Activated T-helper 2 cell treated with anti-CD3 and anti-CD28 coated beads, Interferon-gamma antibody, Interleukin-2, Interleukin-4, amounts not matched to agents 10 μg/mL and 5 μg/mL and 100 μg/mL, durations not matched to agents 14 hours and 24 hours and 36 hours (primary cell): Measurements from ENCODE around the gene PMEPA1. TPM values are rescaled to one million over a fixed set of nuclear protein-coding genes. Genes with fewer than 3 reads are reported as not detected.

Source experiments
- DNase-seq: peaks from one replicate; pipeline ENCODE4 v3.0.0; 2021; ENCODE audit warnings: low spot score
- H3K27ac Mint-ChIP-seq: one replicate; pipeline ENCODE4 v1.8.0; 2021; ENCODE audit warnings: mixed read lengths
- H3K27me3 Mint-ChIP-seq: one replicate; pipeline ENCODE4 v1.8.0; 2021; ENCODE audit warnings: low read depth, mixed read lengths
- H3K36me3 Mint-ChIP-seq: one replicate; pipeline ENCODE4 v1.8.0; 2021; ENCODE audit warnings: low read depth, mixed read lengths
- H3K4me1 Mint-ChIP-seq: one replicate; pipeline ENCODE4 v1.8.0; 2021; ENCODE audit warnings: low read depth, mixed read lengths
- H3K4me3 Mint-ChIP-seq: one replicate; pipeline ENCODE4 v1.8.0; 2021; ENCODE audit warnings: low read depth, mild to moderate bottlenecking, moderate library complexity, mixed read lengths
- H3K9me3 Mint-ChIP-seq: one replicate; pipeline ENCODE4 v1.8.0; 2021; ENCODE audit warnings: mixed read lengths
- intact Hi-C: fragments of 100-400 bp; cut with micrococcal nuclease; formaldehyde crosslinking; loops from one replicate; pipeline ENCODE4 v1.15.1; 2023
- total RNA-seq: library from RNA; stranded (reverse); gene quantifications from 2 replicates; pipeline ENCODE4 v1.2.3, GENCODE V29; 2022

The PMEPA1 gene
- total RNA-seq, 1 donor from 2014 or later = 1.1 TPM

- Mint-ChIP-seq H3K36me3 (no peaks in the 10 kb centered on the region), H3K27ac (no peak overlapping the region), H3K4me3 (no peak overlapping the region), H3K4me1 (peaks cover 10% of the 10 kb centered on the region), H3K27me3 (peaks cover 42% of the 10 kb centered on the region), H3K9me3 (no peaks in the 10 kb centered on the region)
- DNase-seq = no peak
- intact Hi-C loops = no loop called here
Observed at GRCh38 chr20:57704245-57704644, 5.6 kb downstream of the PMEPA1 start.

- Mint-ChIP-seq H3K27me3 (peaks cover 32% of the 10 kb centered on the region), H3K36me3 (no peaks in the 10 kb centered on the region), H3K9me3 (no peaks in the 10 kb centered on the region), H3K4me1 (peaks cover 17% of the 10 kb centered on the region), H3K27ac (no peak overlapping the region), H3K4me3 (no peak overlapping the region)
- intact Hi-C loops = no loop called here
- no peak for DNase-seq
Observed at GRCh38 chr20:57703013-57703412, 6.8 kb downstream of the PMEPA1 start.

GRCh38 chr20:57702521-57702920 lies 7.3 kb downstream of the PMEPA1 start:
- intact Hi-C loops = no loop called here
- no peak for DNase-seq
- no peak overlapping the region for H3K4me3 Mint-ChIP-seq
- H3K4me1 Mint-ChIP-seq = peaks cover 22% of the 10 kb centered on the region
- H3K27me3 Mint-ChIP-seq = peaks cover 27% of the 10 kb centered on the region
- H3K27ac Mint-ChIP-seq = no peak overlapping the region
- no peaks in the 10 kb centered on the region for H3K36me3 Mint-ChIP-seq
- H3K9me3 Mint-ChIP-seq = no peaks in the 10 kb centered on the region

GRCh38 chr20:57702091-57702490 lies 7.7 kb downstream of the PMEPA1 start:
- DNase-seq = no peak
- no peaks in the 10 kb centered on the region for H3K36me3 Mint-ChIP-seq
- intact Hi-C loops = no loop called here
- peaks cover 23% of the 10 kb centered on the region for H3K27me3 Mint-ChIP-seq
- H3K9me3 Mint-ChIP-seq = no peaks in the 10 kb centered on the region
- H3K27ac Mint-ChIP-seq = no peak overlapping the region
- H3K4me1 Mint-ChIP-seq = peaks cover 26% of the 10 kb centered on the region
- H3K4me3 Mint-ChIP-seq = no peak overlapping the region

- peaks cover 19% of the 10 kb centered on the region for H3K27me3 Mint-ChIP-seq
- peaks cover 27% of the 10 kb centered on the region for H3K4me1 Mint-ChIP-seq
- no peak overlapping the region for H3K27ac Mint-ChIP-seq
- no peak overlapping the region for H3K4me3 Mint-ChIP-seq
- no peak for DNase-seq
- no peaks in the 10 kb centered on the region for H3K9me3 Mint-ChIP-seq
- no peaks in the 10 kb centered on the region for H3K36me3 Mint-ChIP-seq
- intact Hi-C loops = no loop called here
Observed at GRCh38 chr20:57701651-57702050, 8.2 kb downstream of the PMEPA1 start.

GRCh38 chr20:57701090-57701489 lies 8.7 kb downstream of the PMEPA1 start:
- no peaks in the 10 kb centered on the region for H3K9me3 Mint-ChIP-seq
- peaks cover 27% of the 10 kb centered on the region for H3K4me1 Mint-ChIP-seq
- intact Hi-C loops = no loop called here
- H3K36me3 Mint-ChIP-seq = no peaks in the 10 kb centered on the region
- H3K27ac Mint-ChIP-seq = no peak overlapping the region
- no peak overlapping the region for H3K4me3 Mint-ChIP-seq
- no peak for DNase-seq
- H3K27me3 Mint-ChIP-seq = peaks cover 18% of the 10 kb centered on the region

- H3K4me3 Mint-ChIP-seq = no peak overlapping the region
- H3K36me3 Mint-ChIP-seq = no peaks in the 10 kb centered on the region
- H3K27me3 Mint-ChIP-seq = peaks cover 13% of the 10 kb centered on the region
- no peak overlapping the region for H3K27ac Mint-ChIP-seq
- no peaks in the 10 kb centered on the region for H3K9me3 Mint-ChIP-seq
- intact Hi-C loops = loop anchor here (5.0 kb wide), 1 partner anchor 48 kb away; no protein-coding TSS in a partner anchor
- DNase-seq = no peak
- H3K4me1 Mint-ChIP-seq = peaks cover 28% of the 10 kb centered on the region
Observed at GRCh38 chr20:57699395-57699794, 10.4 kb downstream of the PMEPA1 start.

- Mint-ChIP-seq H3K27me3 (peaks cover 13% of the 10 kb centered on the region), H3K9me3 (no peaks in the 10 kb centered on the region), H3K27ac (no peak overlapping the region), H3K4me1 (peaks cover 28% of the 10 kb centered on the region), H3K36me3 (no peaks in the 10 kb centered on the region), H3K4me3 (no peak overlapping the region)
- no peak for DNase-seq
- intact Hi-C loops = loop anchor here (1.0 to 5.0 kb wide), 4 partner anchors 11 to 80 kb away; partner anchors contain the start of gene PMEPA1
Observed at GRCh38 chr20:57698867-57699275, 10.9 kb downstream of the PMEPA1 start.

- intact Hi-C loops = loop anchor here (1.0 to 5.0 kb wide), 4 partner anchors 12 to 79 kb away; partner anchors contain the start of gene PMEPA1
- no peaks in the 10 kb centered on the region for H3K36me3 Mint-ChIP-seq
- peak; percentile 31 for DNase-seq
- H3K27ac Mint-ChIP-seq = peak overlapping the region; percentile 76
- no peaks in the 10 kb centered on the region for H3K9me3 Mint-ChIP-seq
- peaks cover 28% of the 10 kb centered on the region for H3K4me1 Mint-ChIP-seq
- H3K27me3 Mint-ChIP-seq = peaks cover 13% of the 10 kb centered on the region
- H3K4me3 Mint-ChIP-seq = no peak overlapping the region
Observed at GRCh38 chr20:57698116-57698866, 11.5 kb downstream of the PMEPA1 start.

- Mint-ChIP-seq H3K4me3 (no peak overlapping the region), H3K9me3 (no peaks in the 10 kb centered on the region), H3K36me3 (no peaks in the 10 kb centered on the region), H3K27me3 (peaks cover 12% of the 10 kb centered on the region), H3K27ac (no peak overlapping the region), H3K4me1 (peaks cover 28% of the 10 kb centered on the region)
- no peak for DNase-seq
- intact Hi-C loops = loop anchor here (5.0 kb wide), 1 partner anchor 50 kb away; no protein-coding TSS in a partner anchor
Observed at GRCh38 chr20:57697543-57697942, 12.3 kb downstream of the PMEPA1 start.

GRCh38 chr20:57696401-57696961 lies 13.3 kb downstream of the PMEPA1 start:
- Mint-ChIP-seq H3K27ac (no peak overlapping the region), H3K36me3 (no peaks in the 10 kb centered on the region), H3K9me3 (no peaks in the 10 kb centered on the region), H3K27me3 (peaks cover 8% of the 10 kb centered on the region), H3K4me1 (peaks cover 26% of the 10 kb centered on the region), H3K4me3 (no peak overlapping the region)
- no peak for DNase-seq
- intact Hi-C loops = loop anchor here (5.0 kb wide), 1 partner anchor 51 kb away; no protein-coding TSS in a partner anchor

GRCh38 chr20:57695940-57696339 lies 13.9 kb downstream of the PMEPA1 start:
- peaks cover 26% of the 10 kb centered on the region for H3K4me1 Mint-ChIP-seq
- DNase-seq = no peak
- H3K36me3 Mint-ChIP-seq = no peaks in the 10 kb centered on the region
- intact Hi-C loops = loop anchor here (5.0 kb wide), 1 partner anchor 51 kb away; no protein-coding TSS in a partner anchor
- peaks cover 6% of the 10 kb centered on the region for H3K27me3 Mint-ChIP-seq
- no peak overlapping the region for H3K27ac Mint-ChIP-seq
- H3K4me3 Mint-ChIP-seq = no peak overlapping the region
- H3K9me3 Mint-ChIP-seq = no peaks in the 10 kb centered on the region

GRCh38 chr20:57695012-57695411 lies 14.8 kb downstream of the PMEPA1 start:
- H3K36me3 Mint-ChIP-seq = no peaks in the 10 kb centered on the region
- H3K4me3 Mint-ChIP-seq = no peak overlapping the region
- DNase-seq = no peak
- no peaks in the 10 kb centered on the region for H3K9me3 Mint-ChIP-seq
- H3K27ac Mint-ChIP-seq = no peak overlapping the region
- H3K27me3 Mint-ChIP-seq = peaks cover 3% of the 10 kb centered on the region
- peaks cover 26% of the 10 kb centered on the region for H3K4me1 Mint-ChIP-seq
- intact Hi-C loops = loop anchor here (5.0 kb wide), 1 partner anchor 52 kb away; no protein-coding TSS in a partner anchor
